ENCODE results near the gene RETREG2. TPM values are rescaled to one million over a fixed set of nuclear protein-coding genes. Genes with fewer than 3 reads are reported as not detected.
A peak's percentile ranks its signal among the peaks of the same experiment; 100 is the strongest.

The RETREG2 gene
- total RNA-seq, 6 experiments from 2014 or later, result 33.6 to 77.9 (median 51.0) TPM

- H3K4me1 ChIP-seq, result peaks cover 0 to 22% (median 6%) of the 10 kb centered on the region in 4 donors
- H3K4me3 ChIP-seq, result no peak overlapping the region
- DNase-seq, result no peak
- no peaks in the 10 kb centered on the region for H3K36me3 ChIP-seq
- no peak for TF ChIP-seq CTCF (IDR thresholded peaks at IDR 0.05)
- TF ChIP-seq POLR2A (IDR thresholded peaks at IDR 0.05), result no peak
- ATAC-seq, result peak; percentile 53 to 73 (median 54)
- H3K27me3 ChIP-seq, result no peaks in the 10 kb centered on the region
- WGBS (ENCODE audit: insufficient coverage, low coverage, low lambda C conversion rate, missing lambda C conversion rate), result 54% methylated on average over 4 of the region's 4 CpGs
- intact Hi-C loops (cut with DNase I), result no loop called here
- H3K27ac ChIP-seq, result no peak overlapping the region
- H3K9me3 ChIP-seq, result no peaks in the 10 kb centered on the region
Observed at GRCh38 chr2:219131744-219132143, 46.3 kb upstream of the RETREG2 start.

- no peak for TF ChIP-seq CTCF (IDR thresholded peaks at IDR 0.05)
- TF ChIP-seq POLR2A (IDR thresholded peaks at IDR 0.05), result no peak
- ATAC-seq (no peak), DNase-seq (no peak)
- WGBS (ENCODE audit: insufficient coverage, low coverage, low lambda C conversion rate, missing lambda C conversion rate), result 80% methylated on average over 4 of the region's 4 CpGs
- intact Hi-C loops (cut with DNase I), result no loop called here
- no peak overlapping the region for H3K4me3 ChIP-seq
- H3K36me3 ChIP-seq, result no peaks in the 10 kb centered on the region
- H3K4me1 ChIP-seq, result peaks cover 0 to 9% (median 0%) of the 10 kb centered on the region in 4 donors
- no peaks in the 10 kb centered on the region for H3K27me3 ChIP-seq
- no peaks in the 10 kb centered on the region for H3K9me3 ChIP-seq
- no peak overlapping the region for H3K27ac ChIP-seq
Observed at GRCh38 chr2:219133976-219134375, 44.1 kb upstream of the RETREG2 start.

- peaks cover 0 to 22% (median under 1%) of the 10 kb centered on the region in 4 donors for H3K36me3 ChIP-seq
- no peaks in the 10 kb centered on the region for H3K27me3 ChIP-seq
- no peaks in the 10 kb centered on the region for H3K4me1 ChIP-seq
- H3K27ac ChIP-seq, result no peak overlapping the region
- 36% methylated on average over 3 of the region's 3 CpGs for WGBS (ENCODE audit: insufficient coverage, low coverage, low lambda C conversion rate, missing lambda C conversion rate)
- intact Hi-C loops (cut with DNase I), result no loop called here
- TF ChIP-seq POLR2A (IDR thresholded peaks at IDR 0.05) (no peak), CTCF (IDR thresholded peaks at IDR 0.05) (no peak)
- no peak overlapping the region for H3K4me3 ChIP-seq
- H3K9me3 ChIP-seq, result no peaks in the 10 kb centered on the region
- ATAC-seq (no peak), DNase-seq (no peak)
Observed at GRCh38 chr2:219140722-219141121, 37.4 kb upstream of the RETREG2 start.

- Histone ChIP-seq H3K9me3 (no peaks in the 10 kb centered on the region), H3K36me3 (peaks cover 0 to 35% (median 3%) of the 10 kb centered on the region in 4 donors), H3K4me3 (no peak overlapping the region), H3K27me3 (no peaks in the 10 kb centered on the region), H3K4me1 (no peaks in the 10 kb centered on the region), H3K27ac (no peak overlapping the region)
- WGBS (ENCODE audit: insufficient coverage, low coverage, low lambda C conversion rate, missing lambda C conversion rate), result 57% methylated on average over 1 of the region's 6 CpGs
- intact Hi-C loops (cut with DNase I), result no loop called here
- ATAC-seq, result peak in 2 of 4 donors; percentile 22 to 33
- TF ChIP-seq POLR2A (IDR thresholded peaks at IDR 0.05), result no peak
- no peak for TF ChIP-seq CTCF (IDR thresholded peaks at IDR 0.05)
- no peak for DNase-seq
Observed at GRCh38 chr2:219142329-219142728, 35.7 kb upstream of the RETREG2 start.

Data from right lobe of liver (tissue), 6 donors.